ENCODE results near the gene CCL7. TPM values are rescaled to one million over a fixed set of nuclear protein-coding genes. Genes with fewer than 3 reads are reported as not detected.

The CCL7 gene
- total RNA-seq, 1 donor from 2014 or later, result not detected

GRCh38 chr17:34248511-34249024, 21.5 kb upstream of the CCL7 start:
- Mint-ChIP-seq H3K9me3 (no peaks in the 10 kb centered on the region), H3K36me3 (ENCODE audit: low read depth) (no peaks in the 10 kb centered on the region), H3K27me3 (ENCODE audit: low read depth) (peaks cover 8% of the 10 kb centered on the region), H3K4me1 (no peaks in the 10 kb centered on the region), H3K4me3 (no peak overlapping the region), H3K27ac (ENCODE audit: unreplicated experiment) (no peak overlapping the region)
- no peak for DNase-seq (ENCODE audit: low read depth, low spot score)
- TF ChIP-seq CTCF (conservative IDR thresholded peaks at IDR 0.05), result no peak

GRCh38 chr17:34249061-34249460, 21.0 kb upstream of the CCL7 start:
- Mint-ChIP-seq H3K4me3 (no peak overlapping the region), H3K9me3 (no peaks in the 10 kb centered on the region)

DNA sequence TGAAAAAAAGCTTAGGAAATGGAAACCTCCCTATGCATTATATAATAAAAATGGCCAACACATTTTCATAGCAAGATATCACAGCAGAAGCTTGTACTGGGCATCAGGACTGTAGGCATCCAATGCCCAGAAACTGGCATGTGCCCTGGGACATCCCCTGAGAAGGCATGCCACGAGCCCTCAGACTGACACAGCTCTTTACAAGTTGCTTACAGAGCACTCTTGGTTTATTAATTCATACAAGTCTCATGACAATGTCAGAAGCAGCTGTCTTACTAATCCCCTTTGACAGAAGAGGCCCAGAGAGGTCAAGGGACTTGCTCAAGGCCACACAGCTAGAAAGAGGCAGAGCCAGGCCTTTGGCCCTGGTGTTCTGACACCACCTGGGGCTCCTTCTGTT, 20.5 kb upstream of the CCL7 start:
- H3K9me3 Mint-ChIP-seq, result no peaks in the 10 kb centered on the region
- DNase-seq (ENCODE audit: low read depth, low spot score), result no peak
- peaks cover 8% of the 10 kb centered on the region for H3K27me3 Mint-ChIP-seq (ENCODE audit: low read depth)
- H3K4me3 Mint-ChIP-seq, result no peak overlapping the region
- no peak for TF ChIP-seq CTCF (conservative IDR thresholded peaks at IDR 0.05)
- H3K4me1 Mint-ChIP-seq, result no peaks in the 10 kb centered on the region
- no peak overlapping the region for H3K27ac Mint-ChIP-seq (ENCODE audit: unreplicated experiment)
- H3K36me3 Mint-ChIP-seq (ENCODE audit: low read depth), result no peaks in the 10 kb centered on the region

More at GRCh38 chr17:34249061-34249460, 21.0 kb upstream of the CCL7 start:
- H3K27me3 Mint-ChIP-seq (ENCODE audit: low read depth), result peaks cover 8% of the 10 kb centered on the region
- no peaks in the 10 kb centered on the region for H3K4me1 Mint-ChIP-seq
- H3K27ac Mint-ChIP-seq (ENCODE audit: unreplicated experiment), result peak overlapping the region; percentile 59
- TF ChIP-seq CTCF (conservative IDR thresholded peaks at IDR 0.05), result no peak
- no peaks in the 10 kb centered on the region for H3K36me3 Mint-ChIP-seq (ENCODE audit: low read depth)
- no peak for DNase-seq (ENCODE audit: low read depth, low spot score)

DNA sequence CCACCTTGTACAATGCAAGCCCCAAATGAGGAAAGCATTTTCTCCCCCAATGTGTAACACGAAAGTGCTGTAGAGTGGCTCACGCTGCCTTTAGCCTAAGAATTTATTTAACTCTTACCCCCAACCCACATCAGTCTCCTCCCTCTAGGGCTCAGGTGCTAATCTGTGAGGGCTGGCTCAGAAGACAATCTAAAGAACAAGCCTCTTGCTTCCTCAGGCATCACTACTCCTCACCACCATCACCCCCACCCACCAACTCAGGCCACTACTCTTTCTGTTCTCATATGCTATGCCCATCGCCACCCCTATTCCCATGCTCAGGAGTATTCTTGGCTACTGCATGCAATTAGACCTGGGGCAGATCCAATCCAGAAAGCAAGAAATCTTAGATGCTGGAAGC, 18.8 kb upstream of the CCL7 start:
- Mint-ChIP-seq H3K4me3 (no peak overlapping the region), H3K9me3 (no peaks in the 10 kb centered on the region), H3K27me3 (ENCODE audit: low read depth) (peaks cover 8% of the 10 kb centered on the region), H3K36me3 (ENCODE audit: low read depth) (no peaks in the 10 kb centered on the region), H3K4me1 (peaks cover 8% of the 10 kb centered on the region), H3K27ac (ENCODE audit: unreplicated experiment) (no peak overlapping the region)
- no peak for DNase-seq (ENCODE audit: low read depth, low spot score)
- no peak for TF ChIP-seq CTCF (conservative IDR thresholded peaks at IDR 0.05)

DNA sequence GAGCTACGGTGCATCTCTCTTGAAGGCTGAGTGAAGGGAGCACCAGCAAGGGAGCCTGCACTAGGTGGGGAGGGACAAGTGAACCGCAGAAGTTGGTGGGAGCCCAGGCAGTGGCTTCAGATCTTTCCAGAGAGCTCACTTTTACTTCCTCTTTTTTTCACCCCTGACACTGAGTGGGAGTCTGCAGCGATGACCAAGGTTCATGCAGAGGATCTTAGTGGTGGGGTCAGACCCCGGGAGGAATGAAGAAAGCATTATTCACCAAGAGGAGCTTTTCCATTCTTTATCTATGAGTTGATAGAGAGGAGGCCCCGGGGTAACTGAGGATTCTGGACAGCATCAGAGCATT, 18.0 kb upstream of the CCL7 start:
- H3K36me3 Mint-ChIP-seq (ENCODE audit: low read depth), result no peaks in the 10 kb centered on the region
- no peak for TF ChIP-seq CTCF (conservative IDR thresholded peaks at IDR 0.05)
- no peak overlapping the region for H3K27ac Mint-ChIP-seq (ENCODE audit: unreplicated experiment)

More for the DNA sequence above, 18.0 kb upstream of the CCL7 start:
- Mint-ChIP-seq H3K4me1 (peaks cover 8% of the 10 kb centered on the region), H3K9me3 (no peaks in the 10 kb centered on the region), H3K4me3 (no peak overlapping the region), H3K27me3 (ENCODE audit: low read depth) (peaks cover 11% of the 10 kb centered on the region)
- DNase-seq (ENCODE audit: low read depth, low spot score), result no peak

Data from neural crest cell (in vitro differentiated cells).